ENCODE measurements around the gene ZNF787. TPM values are rescaled to one million over a fixed set of nuclear protein-coding genes. Genes with fewer than 3 reads are reported as not detected.

The ZNF787 gene
- total and polyA plus RNA-seq, 2 of the 13 experiments (the other 11 are each of a cell fraction or from before 2014, with no cell fraction given): 15.1 to 42.8 TPM

GRCh38 chr19:56170261-56170660 lies 49.2 kb upstream of the ZNF787 start (continued):
- TF ChIP-seq ZNF280B (CRISPR knock-in tag; IDR thresholded peaks at IDR 0.05; ENCODE audit: borderline replicate concordance) (no peak), THAP7 (CRISPR knock-in tag; IDR thresholded peaks at IDR 0.05) (peak; percentile 20; the same call in 1 of the 2 replicates), HOXA3 (CRISPR knock-in tag; IDR thresholded peaks at IDR 0.05) (peak; percentile 81), ATF6 (CRISPR knock-in tag; conservative IDR thresholded peaks at IDR 0.05) (no peak), HNRNPUL1 (IDR thresholded peaks at IDR 0.05; ENCODE audit: low read depth, low read length) (no peak), HNRNPK (IDR thresholded peaks at IDR 0.05; ENCODE audit: low read depth, low read length, poor library complexity, severe bottlenecking) (no peak), AGO2 (optimal IDR thresholded peaks at IDR 0.05; ENCODE audit: low read depth, low read length) (no peak), HCFC1 (IDR thresholded peaks at IDR 0.05; ENCODE audit: low read depth, low read length) (peak; percentile 23; the same call in 1 of the 2 replicates), ZNF383 (CRISPR knock-in tag; IDR thresholded peaks at IDR 0.05; ENCODE audit: borderline replicate concordance) (no peak), MTERF4 (CRISPR knock-in tag; IDR thresholded peaks at IDR 0.05) (no peak), TFDP2 (CRISPR knock-in tag; IDR thresholded peaks at IDR 0.05) (peak; percentile 88), CCDC6 (CRISPR knock-in tag; IDR thresholded peaks at IDR 0.05) (no peak), ZSCAN5A (CRISPR knock-in tag; IDR thresholded peaks at IDR 0.05; ENCODE audit: borderline replicate concordance) (no peak), ZFP36L2 (CRISPR knock-in tag; IDR thresholded peaks at IDR 0.05) (no peak), ZNF784 (CRISPR knock-in tag; IDR thresholded peaks at IDR 0.05; ENCODE audit: borderline replicate concordance) (no peak), CBX2 (IDR thresholded peaks at IDR 0.05; ENCODE audit: low read depth, low read length) (no peak), CBX2 (CRISPR knock-in tag; IDR thresholded peaks at IDR 0.05; ENCODE audit: low read depth) (no peak), SIN3A (IDR thresholded peaks at IDR 0.05; ENCODE audit: borderline replicate concordance, low read depth, low read length) (peak; percentile 60; the same call in 1 of the 2 replicates), ZBTB7A (CRISPR knock-in tag; IDR thresholded peaks at IDR 0.05) (no peak), PCBP1 (IDR thresholded peaks at IDR 0.05; ENCODE audit: borderline replicate concordance, low read depth, low read length) (no peak), ZBTB8A (CRISPR knock-in tag; IDR thresholded peaks at IDR 0.05; ENCODE audit: borderline replicate concordance, low read depth) (no peak)

Data from HepG2 (cell line).